ENCODE results near the gene HSD17B14.
"Not testable (repeated sequence)": the region's sequence is repeated elsewhere in the genome, so short reads cannot be mapped to it uniquely, and the experiment has no call there.

The HSD17B14 gene

GRCh38 chr19:48836089-48837017 is at the start of gene HSD17B14:
Gene HSD17B14 (minus strand): TSS chr19:48836491. CDS start chr19:48836411, 80 bp downstream.
- DNase-seq = peak in 38 of 56 donors; percentile 1 to 64 (median 44)

- DNase-seq = no peak
Observed at GRCh38 chr19:48883726-48884125, 47.4 kb upstream of the HSD17B14 start.

- DNase-seq = peak in 6 of 56 donors; percentile 2 to 21 (median 12)
Observed at GRCh38 chr19:48881741-48882657, 45.7 kb upstream of the HSD17B14 start.

DNA sequence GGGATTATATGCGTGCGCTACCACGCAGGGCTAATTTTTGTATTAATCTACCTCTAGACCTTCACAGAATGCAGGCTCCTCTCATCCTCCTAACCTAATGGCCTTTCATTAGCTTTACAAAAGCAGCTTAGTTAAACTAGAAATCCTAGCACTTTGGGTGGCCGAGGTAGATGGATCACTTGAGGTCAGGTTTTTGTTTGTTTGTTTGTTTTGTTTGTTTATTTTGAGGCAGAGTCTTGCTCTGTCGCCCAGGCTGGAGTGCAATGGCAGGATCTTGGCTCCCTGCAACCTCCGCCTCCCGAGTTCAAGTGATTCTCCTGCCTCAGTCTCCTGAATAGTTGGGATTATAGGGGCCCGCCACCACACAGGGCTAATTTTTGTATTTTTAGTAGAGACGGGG is 43.4 kb upstream of the HSD17B14 start:
- DNase-seq = not testable (repeated sequence)

DNA sequence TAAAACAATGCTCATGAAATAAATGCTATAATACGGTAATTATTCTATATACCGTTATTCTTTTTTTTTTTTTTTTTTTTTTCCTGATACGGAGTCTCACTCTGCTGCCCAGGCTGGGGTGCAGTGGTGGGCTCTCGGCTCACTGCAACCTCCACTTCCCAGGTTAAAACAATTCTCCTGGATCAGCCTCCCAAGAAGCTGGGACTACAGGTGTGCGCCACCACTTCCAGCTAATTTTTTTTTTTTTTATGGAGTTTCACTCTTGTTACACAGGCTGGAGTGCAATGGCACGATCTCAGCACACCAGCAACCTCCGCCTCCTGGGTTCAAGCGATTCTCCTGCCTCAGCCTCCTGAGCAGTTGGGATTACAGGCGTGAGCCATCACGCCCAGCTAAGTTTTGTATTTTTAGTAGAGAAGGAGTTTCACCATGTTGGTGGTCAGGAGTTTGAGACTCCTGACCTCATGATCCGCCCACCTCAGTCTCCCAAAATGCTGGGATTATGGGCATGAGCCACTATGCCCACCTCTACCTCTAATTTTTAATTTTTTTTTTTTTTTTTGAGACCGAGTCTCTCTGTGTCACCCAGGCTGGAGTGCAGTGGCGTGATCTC is 42.8 kb upstream of the HSD17B14 start:
- no peak for DNase-seq

DNA sequence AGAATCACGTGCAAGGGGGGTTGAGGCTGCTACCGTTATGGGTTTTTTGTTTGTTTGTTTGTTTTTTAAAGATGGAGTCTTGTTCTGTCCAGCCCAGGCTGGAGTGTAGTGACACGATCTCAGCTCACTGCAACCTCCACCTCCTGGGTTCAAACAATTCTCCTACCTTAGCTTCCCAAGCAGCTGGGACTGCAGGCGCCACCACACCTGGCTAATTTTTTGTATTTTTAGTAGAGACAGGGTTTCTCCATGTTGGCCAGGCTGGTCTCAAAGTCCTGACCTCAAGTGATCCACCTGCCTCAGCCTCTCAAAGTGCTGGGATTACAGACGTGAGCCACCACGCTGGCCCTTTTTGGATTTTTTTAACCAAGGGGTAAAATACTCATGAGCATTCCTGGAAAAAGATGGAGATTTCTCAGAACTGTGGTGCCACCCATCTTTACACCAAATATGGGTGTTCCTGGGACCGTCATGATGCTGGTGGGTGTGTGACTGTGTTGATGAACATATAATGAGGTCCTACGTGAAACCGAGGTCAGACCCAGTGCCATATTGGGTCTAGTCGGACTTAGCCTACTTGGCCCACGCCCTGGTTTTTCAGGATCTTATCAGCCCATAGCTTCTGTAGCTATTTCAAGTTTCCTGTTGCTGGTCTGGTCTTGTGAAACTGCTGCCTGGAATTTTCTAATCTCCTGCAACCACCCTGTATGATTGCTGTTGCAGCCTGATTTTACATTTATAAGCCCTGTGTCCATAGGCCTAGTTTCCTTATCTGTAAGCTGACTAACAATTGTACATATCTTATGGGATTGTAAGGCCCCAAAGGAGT is 42.1 kb upstream of the HSD17B14 start:
- no peak for DNase-seq

DNA sequence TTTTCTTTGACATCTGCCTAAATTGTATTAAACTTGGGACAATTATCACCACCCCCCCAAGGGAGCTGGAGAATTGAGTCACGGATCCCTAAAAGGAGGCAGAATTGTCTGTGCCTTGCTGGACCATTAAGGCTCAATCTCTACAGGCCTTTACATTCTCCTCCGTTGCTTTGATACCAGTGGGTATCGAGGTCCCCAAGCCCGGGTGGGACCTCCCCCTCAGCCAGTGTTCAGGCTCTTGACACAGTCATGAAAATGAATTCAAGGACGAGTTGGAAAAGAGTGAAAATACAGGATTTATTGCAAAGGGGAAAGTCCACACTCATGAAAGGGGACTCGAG is 41.5 kb upstream of the HSD17B14 start:
- DNase-seq = no peak

GRCh38 chr19:48876043-48876981 is 40.0 kb upstream of the HSD17B14 start:
- DNase-seq = peak in 3 of 56 donors; percentile 33 to 59 (median 49)

DNA sequence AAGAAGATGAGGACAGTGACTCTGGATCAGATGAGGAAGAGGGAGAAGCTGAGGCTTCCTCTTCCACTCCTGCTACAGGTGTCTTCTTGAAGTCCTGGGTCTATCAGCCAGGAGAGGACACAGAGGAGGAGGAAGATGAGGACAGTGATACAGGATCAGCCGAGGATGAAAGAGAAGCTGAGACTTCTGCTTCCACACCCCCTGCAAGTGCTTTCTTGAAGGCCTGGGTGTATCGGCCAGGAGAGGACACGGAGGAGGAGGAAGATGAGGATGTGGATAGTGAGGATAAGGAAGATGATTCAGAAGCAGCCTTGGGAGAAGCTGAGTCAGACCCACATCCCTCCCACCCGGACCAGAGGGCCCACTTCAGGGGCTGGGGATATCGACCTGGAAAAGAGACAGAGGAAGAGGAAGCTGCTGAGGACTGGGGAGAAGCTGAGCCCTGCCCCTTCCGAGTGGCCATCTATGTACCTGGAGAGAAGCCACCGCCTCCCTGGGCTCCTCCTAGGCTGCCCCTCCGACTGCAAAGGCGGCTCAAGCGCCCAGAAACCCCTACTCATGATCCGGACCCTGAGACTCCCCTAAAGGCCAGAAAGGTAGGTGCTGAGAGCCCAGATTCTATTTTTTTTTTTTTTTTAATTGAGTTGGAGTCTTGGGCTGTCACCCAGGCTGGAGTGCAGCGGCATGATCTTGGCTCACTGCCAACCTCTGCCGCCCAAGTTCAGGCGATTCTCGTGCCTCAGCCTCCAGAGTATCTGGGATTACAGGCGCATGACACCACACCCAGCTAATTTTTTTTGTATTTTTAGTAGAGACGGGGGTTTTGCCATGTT is 38.2 kb upstream of the HSD17B14 start:
- peak in 10 of 56 donors; percentile 8 to 73 (median 34) for DNase-seq

DNA sequence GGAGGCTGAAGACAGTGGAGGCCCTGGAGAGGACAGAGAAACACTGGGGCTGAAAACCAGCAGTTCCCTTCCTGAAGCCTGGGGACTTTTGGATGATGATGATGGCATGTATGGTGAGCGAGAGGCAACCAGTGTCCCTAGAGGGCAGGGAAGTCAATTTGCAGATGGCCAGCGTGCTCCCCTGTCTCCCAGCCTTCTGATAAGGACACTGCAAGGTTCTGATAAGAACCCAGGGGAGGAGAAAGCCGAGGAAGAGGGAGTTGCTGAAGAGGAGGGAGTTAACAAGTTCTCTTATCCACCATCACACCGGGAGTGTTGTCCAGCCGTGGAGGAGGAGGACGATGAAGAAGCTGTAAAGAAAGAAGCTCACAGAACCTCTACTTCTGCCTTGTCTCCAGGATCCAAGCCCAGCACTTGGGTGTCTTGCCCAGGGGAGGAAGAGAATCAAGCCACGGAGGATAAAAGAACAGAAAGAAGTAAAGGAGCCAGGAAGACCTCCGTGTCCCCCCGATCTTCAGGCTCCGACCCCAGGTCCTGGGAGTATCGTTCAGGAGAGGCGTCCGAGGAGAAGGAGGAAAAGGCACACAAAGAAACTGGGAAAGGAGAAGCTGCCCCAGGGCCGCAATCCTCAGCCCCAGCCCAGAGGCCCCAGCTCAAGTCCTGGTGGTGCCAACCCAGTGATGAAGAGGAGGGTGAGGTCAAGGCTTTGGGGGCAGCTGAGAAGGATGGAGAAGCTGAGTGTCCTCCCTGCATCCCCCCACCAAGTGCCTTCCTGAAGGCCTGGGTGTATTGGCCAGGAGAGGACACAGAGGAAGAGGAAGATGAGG is 37.4 kb upstream of the HSD17B14 start:
- DNase-seq = peak in 5 of 56 donors; percentile 7 to 59 (median 34)

DNA sequence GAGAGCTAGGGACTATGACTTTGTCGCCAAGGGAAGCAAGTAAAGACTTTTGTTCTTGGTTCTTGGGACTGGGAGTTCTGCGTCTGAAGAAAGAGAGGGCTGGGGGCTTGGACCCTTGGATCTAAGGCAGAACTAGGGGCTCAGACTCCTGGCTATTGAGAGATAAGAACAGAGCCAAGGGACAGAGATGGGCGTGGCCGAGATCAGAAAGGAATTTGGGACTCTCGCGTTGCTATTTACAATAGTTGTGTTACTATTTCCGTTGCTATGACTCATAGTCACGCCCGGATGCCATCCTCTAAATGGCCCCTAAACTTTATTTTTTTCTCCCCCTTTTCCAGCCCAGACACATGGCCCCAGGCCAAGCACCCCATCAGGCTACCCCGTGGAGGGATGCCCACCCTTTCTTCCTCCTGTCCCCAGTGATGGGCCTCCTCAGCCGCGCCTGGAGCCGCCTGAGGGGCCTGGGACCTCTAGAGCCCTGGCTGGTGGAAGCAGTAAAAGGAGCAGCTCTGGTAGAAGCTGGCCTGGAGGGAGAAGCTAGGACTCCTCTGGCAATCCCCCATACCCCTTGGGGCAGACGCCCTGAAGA is 36.7 kb upstream of the HSD17B14 start:
- DNase-seq = peak in 34 of 56 donors; percentile 7 to 81 (median 40)

- peak; percentile 58 to 99 (median 96) for DNase-seq
Observed at GRCh38 chr19:48872182-48872883, 36.0 kb upstream of the HSD17B14 start, which contains the start of gene PPP1R15A. Gene PPP1R15A (plus strand): TSS chr19:48872421. CDS start chr19:48873234, 813 bp downstream.

DNA sequence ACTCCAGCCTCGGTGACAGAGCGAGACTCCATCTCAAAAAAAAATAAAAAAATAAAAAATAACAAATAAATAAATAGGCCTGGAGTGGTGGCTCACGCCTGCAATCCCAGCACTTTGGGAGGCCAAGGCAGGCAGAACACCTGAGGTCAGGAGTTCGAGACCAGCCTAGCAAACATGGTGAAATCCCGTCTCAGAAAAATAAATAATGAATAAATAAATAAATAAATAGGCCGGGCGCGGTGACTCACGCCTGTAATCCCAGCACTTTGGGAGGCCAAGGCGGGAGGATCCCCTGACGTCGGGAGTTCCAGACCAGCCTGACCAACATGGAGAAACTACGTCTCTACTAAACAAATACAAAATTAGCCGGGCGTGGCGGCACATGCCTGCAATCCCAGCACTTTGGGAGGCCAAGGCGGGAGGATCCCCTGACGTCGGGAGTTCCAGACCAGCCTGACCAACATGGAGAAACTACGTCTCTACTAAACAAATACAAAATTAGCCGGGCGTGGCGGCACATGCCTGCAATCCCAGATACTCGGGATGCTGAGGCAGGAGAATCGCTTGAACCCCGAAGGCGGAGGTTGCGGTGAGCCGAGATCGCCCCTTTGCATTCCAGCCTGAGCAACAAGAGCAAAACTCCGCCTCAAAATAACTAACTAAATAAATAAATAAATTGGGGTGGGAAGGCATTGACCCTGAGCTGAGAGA is 35.3 kb upstream of the HSD17B14 start:
- DNase-seq = not testable (repeated sequence)

- DNase-seq = no peak
Observed at GRCh38 chr19:48870048-48870447, 33.8 kb upstream of the HSD17B14 start.

GRCh38 chr19:48868114-48868886 is 32.0 kb upstream of the HSD17B14 start, which contains the start of gene PLEKHA4:
Gene PLEKHA4 (minus strand): TSS chr19:48868617. CDS start chr19:48867620, 997 bp downstream.
- DNase-seq = peak in 2 of 56 donors; percentile 3 to 6
